ENCODE data around the gene NTM. TPM values are rescaled to one million over a fixed set of nuclear protein-coding genes. Genes with fewer than 3 reads are reported as not detected.
A peak's percentile ranks its signal among the peaks of the same experiment; 100 is the strongest.

The NTM gene
- total RNA-seq, 4 donors from 2014 or later: 0.40 to 3.1 (median 2.1) TPM; not detected in 1

GRCh38 chr11:131884461-131885073 is 514.2 kb downstream of the NTM start:
- no peaks in the 10 kb centered on the region for H3K27me3 ChIP-seq
- 64 to 66% methylated on average over 7 to 8 of the region's 8 CpGs for WGBS, 2 donors (ENCODE audit: low coverage in 1 of 2)
- in situ Hi-C loops (cut with MboI; ENCODE audit: low pct_ligation_motif_present in 1 of 4, low pct_unique_long_range_greater_than_20kb in 1 of 4, low sequenced_read_pairs in 3 of 4) (no loop called here), intact Hi-C loops (cut with DNase I; ENCODE audit: low total_unique reads) (no loop called here)
- H3K9me3 ChIP-seq: no peaks in the 10 kb centered on the region
- no peak overlapping the region for H3K4me3 ChIP-seq
- no peak overlapping the region for H3K27ac ChIP-seq
- peaks cover 2 to 14% (median 4%) of the 10 kb centered on the region in 4 donors for H3K4me1 ChIP-seq
- TF ChIP-seq POLR2AphosphoS5 (IDR thresholded peaks at IDR 0.05) (no peak), EP300 (IDR thresholded peaks at IDR 0.05; ENCODE audit: low read depth) (no peak), CTCF (IDR thresholded peaks at IDR 0.05) (no peak), POLR2A (IDR thresholded peaks at IDR 0.05) (no peak)
- no peaks in the 10 kb centered on the region for H3K36me3 ChIP-seq
- no peak for DNase-seq

- in situ Hi-C loops (cut with MboI; ENCODE audit: low pct_ligation_motif_present in 1 of 4, low pct_unique_long_range_greater_than_20kb in 1 of 4, low sequenced_read_pairs in 3 of 4): no loop called here
- no peak overlapping the region for H3K27ac ChIP-seq
- H3K9me3 ChIP-seq: no peaks in the 10 kb centered on the region
- H3K4me1 ChIP-seq: peaks cover 4 to 17% (median 6%) of the 10 kb centered on the region in 4 donors
- no peaks in the 10 kb centered on the region for H3K27me3 ChIP-seq
- intact Hi-C loops (cut with DNase I; ENCODE audit: low total_unique reads): no loop called here
- TF ChIP-seq POLR2A (IDR thresholded peaks at IDR 0.05): no peak
- no peak for TF ChIP-seq CTCF (IDR thresholded peaks at IDR 0.05)
- TF ChIP-seq POLR2AphosphoS5 (IDR thresholded peaks at IDR 0.05): no peak
- TF ChIP-seq EP300 (IDR thresholded peaks at IDR 0.05; ENCODE audit: low read depth): no peak
- no peak for DNase-seq
- no peak overlapping the region for H3K4me3 ChIP-seq
- 87 to 100% methylated on average over 1 to 7 of the region's 7 CpGs for whole genome bisulfite sequencing, 2 donors (ENCODE audit: low coverage in 1 of 2)
- H3K36me3 ChIP-seq: no peaks in the 10 kb centered on the region
Observed at GRCh38 chr11:131885431-131885830, 515.0 kb downstream of the NTM start.

GRCh38 chr11:131886201-131886600 is 515.8 kb downstream of the NTM start:
- WGBS, 2 donors (ENCODE audit: low coverage in 1 of 2): 74 to 100% methylated on average over 1 to 3 of the region's 3 CpGs
- Histone ChIP-seq H3K4me3 (no peak overlapping the region), H3K9me3 (no peaks in the 10 kb centered on the region), H3K4me1 (peaks cover 4 to 17% (median 6%) of the 10 kb centered on the region in 4 donors), H3K36me3 (no peaks in the 10 kb centered on the region), H3K27me3 (no peaks in the 10 kb centered on the region), H3K27ac (no peak overlapping the region)
- no peak for TF ChIP-seq POLR2AphosphoS5 (IDR thresholded peaks at IDR 0.05)
- no peak for TF ChIP-seq POLR2A (IDR thresholded peaks at IDR 0.05)
- TF ChIP-seq EP300 (IDR thresholded peaks at IDR 0.05; ENCODE audit: low read depth): no peak
- no peak for TF ChIP-seq CTCF (IDR thresholded peaks at IDR 0.05)
- in situ Hi-C loops (cut with MboI; ENCODE audit: low pct_ligation_motif_present in 1 of 4, low pct_unique_long_range_greater_than_20kb in 1 of 4, low sequenced_read_pairs in 3 of 4): no loop called here
- intact Hi-C loops (cut with DNase I; ENCODE audit: low total_unique reads): no loop called here
- no peak for DNase-seq

GRCh38 chr11:131888230-131888855 is 517.9 kb downstream of the NTM start:
- H3K36me3 ChIP-seq: no peaks in the 10 kb centered on the region
- no peak for DNase-seq
- in situ Hi-C loops (cut with MboI; ENCODE audit: low pct_ligation_motif_present in 1 of 4, low pct_unique_long_range_greater_than_20kb in 1 of 4, low sequenced_read_pairs in 3 of 4) (no loop called here), intact Hi-C loops (cut with DNase I; ENCODE audit: low total_unique reads) (no loop called here)
- H3K9me3 ChIP-seq: no peaks in the 10 kb centered on the region
- H3K4me1 ChIP-seq: peaks cover 4 to 17% (median 6%) of the 10 kb centered on the region in 4 donors
- WGBS, 2 donors (ENCODE audit: low coverage in 1 of 2): 36 to 72% methylated on average over 6 to 13 of the region's 13 CpGs
- no peaks in the 10 kb centered on the region for H3K27me3 ChIP-seq
- TF ChIP-seq EP300 (IDR thresholded peaks at IDR 0.05; ENCODE audit: low read depth) (no peak), CTCF (IDR thresholded peaks at IDR 0.05) (no peak), POLR2AphosphoS5 (IDR thresholded peaks at IDR 0.05) (no peak), POLR2A (IDR thresholded peaks at IDR 0.05) (no peak)
- peak overlapping the region; percentile 46 to 67 (median 64) for H3K27ac ChIP-seq
- H3K4me3 ChIP-seq: no peak overlapping the region

All from transverse colon (tissue), 4 donors.